GM18520 (cell line): ENCODE measurements around the gene PAX3.
A peak's percentile ranks its signal among the peaks of the same experiment; 100 is the strongest.

ENCODE experiments used
- ATAC-seq: cut with Tn5 transposase; IDR thresholded peaks from one replicate; pipeline ENCODE4 v1.9.1; 2021; ENCODE audit not compliant: unreplicated experiment

Gene PAX3

GRCh38 chr2:222272446-222273015 is 26.3 kb downstream of the PAX3 start:
- ATAC-seq, result no peak

GRCh38 chr2:222271854-222272253 is 26.9 kb downstream of the PAX3 start:
- ATAC-seq, result no peak

DNA sequence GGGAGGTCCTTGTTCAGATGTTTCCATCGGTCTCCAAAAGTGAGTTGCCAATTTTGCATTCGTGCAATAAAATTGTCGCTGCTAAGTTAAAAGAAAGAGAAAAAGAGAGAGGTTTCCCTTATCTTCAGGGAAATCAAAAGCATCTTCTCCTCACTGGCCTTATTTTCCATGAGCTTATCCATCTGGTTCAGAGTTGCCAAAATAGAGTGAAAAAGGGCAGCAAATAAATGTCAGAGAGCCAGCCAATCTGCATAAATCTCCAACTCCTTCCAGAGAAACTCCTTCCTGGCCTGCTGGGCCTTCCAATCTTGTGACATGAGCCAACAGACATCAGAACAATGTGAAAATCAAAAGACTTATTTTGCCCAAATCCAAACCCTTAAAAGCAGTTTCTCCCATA is 28.4 kb downstream of the PAX3 start:
- no peak for ATAC-seq

DNA sequence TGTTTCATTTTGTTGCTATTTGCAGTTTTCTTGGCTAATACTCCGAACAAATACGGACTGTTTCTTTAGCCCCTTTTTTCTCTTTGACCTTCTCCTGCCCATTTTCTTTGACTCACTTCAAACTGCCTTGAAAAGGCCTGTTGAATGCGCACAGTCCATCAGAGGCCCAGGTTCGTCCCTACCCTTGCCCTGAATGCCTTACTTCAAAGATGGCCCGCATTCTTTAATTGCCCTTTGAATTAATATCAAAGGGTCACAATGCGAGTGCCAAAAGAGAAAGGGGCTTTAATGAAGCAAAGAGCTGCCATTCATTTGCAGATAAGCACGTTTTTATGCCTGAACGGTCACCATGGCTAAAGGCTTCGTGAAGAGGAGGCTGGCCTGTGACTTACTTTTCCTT is 29.7 kb downstream of the PAX3 start:
- ATAC-seq, result no peak

DNA sequence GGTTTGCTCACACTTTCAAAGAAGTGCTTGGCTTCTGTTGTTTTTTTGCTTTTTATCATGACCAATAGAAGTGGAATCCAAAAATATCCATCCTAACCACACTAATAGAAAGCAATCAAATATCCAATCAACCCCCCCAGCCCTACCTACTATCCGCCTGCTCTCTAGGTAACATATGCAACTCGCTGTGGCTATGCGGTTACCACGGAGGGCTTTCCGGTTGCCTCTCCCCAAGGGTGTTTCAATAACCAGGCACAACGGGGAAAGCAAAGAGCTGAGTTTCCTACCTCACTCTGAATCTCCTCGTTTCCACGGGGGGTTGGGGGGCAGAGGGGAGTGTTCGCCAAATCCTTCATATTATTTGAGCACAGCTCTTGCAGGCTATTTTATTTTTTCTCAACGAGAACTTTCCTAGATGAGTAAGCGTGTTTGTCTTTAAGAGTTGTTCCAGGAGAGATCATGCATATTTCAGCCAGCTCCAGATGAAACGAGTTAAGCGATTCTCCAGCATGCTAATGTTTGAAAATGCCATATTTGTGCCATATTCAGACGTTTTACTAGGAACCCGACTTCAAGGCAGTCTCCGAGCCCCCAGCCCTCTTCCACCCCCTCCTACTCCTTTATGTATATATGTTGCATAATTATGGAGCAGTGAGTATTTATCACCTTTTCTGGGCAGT is 30.3 kb downstream of the PAX3 start:
- ATAC-seq, result no peak

DNA sequence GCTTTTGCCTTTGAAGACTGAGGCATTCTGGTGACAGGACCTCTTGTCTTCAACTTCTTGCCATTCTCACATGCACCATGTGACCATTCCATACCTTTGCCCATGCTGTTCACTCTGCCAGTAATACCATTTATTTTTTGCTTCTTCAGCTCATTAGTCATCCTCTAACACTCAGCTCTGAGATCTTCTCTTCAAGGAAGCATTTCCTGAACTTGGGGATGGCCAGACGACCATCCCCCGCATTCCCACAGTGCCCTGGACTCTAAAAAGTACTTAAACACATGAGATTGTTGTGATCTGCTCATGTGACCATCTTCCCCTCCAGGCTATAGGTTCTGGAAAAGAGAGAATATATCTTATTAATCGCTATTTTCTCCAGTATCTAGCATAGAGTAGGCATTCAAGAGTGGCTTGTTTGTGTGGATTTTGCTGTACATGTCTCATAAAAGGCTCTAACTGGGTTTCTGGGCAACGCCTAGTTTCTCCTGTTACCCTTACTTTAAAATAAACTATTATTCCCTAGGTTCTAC is 33.9 kb downstream of the PAX3 start:
- ATAC-seq, result no peak

DNA sequence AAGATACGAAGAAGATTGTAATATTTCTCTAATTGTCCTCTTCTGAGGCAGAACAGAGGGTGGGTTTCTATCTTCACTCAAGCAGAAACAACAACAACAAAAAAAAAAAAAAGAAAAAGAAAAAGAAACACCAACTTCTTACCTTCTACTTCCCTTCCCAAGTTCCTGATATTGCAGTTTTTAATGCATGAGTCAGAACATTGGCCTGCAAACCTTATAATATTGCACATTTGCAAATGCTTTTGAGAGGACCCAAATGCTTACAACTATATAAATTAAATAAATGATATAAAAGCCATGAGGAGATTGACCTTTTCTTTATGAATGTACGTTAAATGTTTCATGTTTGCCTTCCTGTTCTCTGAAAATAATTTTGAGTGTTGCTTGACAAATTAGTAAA is 37.3 kb downstream of the PAX3 start:
- ATAC-seq, result no peak

DNA sequence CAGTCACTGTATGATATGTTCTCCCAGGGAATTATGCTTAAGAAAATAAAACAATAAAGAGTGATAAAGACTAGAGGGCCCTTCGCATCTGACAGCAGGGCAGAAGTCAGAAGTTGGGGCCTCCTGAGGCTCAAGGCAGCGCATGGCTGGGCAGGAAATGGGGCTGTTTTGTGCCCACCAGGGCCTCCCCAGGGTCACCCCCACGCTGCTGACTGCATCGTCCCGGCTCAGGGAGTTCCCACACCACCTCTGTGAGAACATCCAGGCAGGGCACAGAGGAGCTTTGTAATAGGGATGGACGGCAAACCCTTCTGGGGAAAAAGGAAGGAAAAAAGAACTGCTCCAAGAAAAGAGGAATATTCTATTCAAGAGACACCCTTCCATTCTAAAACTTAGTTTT is 41.2 kb downstream of the PAX3 start:
- no peak for ATAC-seq

DNA sequence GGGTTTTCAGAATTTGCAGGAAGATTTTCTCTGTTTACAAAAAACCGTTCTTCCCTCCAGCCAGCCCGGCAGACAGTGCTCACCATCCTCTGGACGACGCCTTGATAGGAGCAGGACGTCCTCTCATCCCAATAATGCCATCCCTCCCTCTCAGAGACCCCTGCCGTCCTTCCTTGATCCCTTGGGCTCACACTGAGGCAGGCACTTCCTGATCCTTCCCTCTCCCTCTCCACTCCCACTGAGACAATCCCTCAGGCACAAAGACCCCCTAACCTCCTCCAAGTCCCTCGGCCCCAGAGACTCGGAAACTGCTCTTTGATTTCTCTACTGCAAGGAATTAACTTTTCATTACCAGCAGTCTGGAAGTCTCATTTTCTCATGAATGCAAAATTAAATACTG is 42.5 kb downstream of the PAX3 start:
- no peak for ATAC-seq

DNA sequence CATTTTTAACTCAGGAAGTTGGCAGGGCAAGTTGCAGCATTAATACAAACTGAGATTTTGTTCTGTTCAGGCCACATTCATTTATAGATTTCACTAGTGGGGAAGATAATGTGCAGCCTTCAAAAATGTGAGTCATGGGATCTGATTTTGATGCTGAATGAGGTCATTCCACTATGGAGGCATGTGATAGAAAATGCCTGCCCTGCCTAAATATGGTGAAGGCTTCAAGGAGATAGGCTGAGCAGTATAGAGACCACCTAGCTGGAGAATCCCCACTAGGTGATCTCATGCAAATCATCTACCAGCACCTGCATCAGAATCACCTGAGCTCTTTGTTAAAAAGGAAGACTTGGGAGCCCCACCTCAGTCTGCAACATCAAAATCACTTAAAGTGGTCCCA is 43.7 kb downstream of the PAX3 start:
- ATAC-seq, result no peak

- no peak for ATAC-seq
Measured at GRCh38 chr2:222250313-222250712, 48.5 kb downstream of the PAX3 start.

GRCh38 chr2:222249444-222249843 is 49.4 kb downstream of the PAX3 start:
- no peak for ATAC-seq

GRCh38 chr2:222248818-222249217 is 50.0 kb downstream of the PAX3 start:
- no peak for ATAC-seq

- ATAC-seq, result no peak
Measured at GRCh38 chr2:222248256-222248655, 50.5 kb downstream of the PAX3 start.

DNA sequence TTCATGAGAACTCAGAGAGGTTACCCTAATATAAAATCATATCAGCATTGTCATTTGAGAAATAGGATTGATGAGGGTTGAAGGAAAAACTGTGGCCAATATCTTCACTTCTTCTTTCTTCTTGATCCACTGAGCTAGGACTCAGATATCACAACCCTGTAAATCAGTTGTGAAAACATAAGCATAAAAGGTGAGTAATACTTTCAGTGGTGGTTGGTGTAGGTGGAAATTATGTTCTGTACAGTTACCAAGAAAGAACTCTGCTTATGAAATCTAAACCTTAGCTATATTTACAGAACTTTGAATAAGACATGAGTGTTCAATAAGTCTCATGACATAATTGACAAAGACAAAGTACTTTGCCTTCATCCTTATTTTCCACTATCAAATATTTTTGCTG is 56.3 kb downstream of the PAX3 start:
- peak; percentile 70 for ATAC-seq

- ATAC-seq, result no peak
Measured at GRCh38 chr2:222241128-222241870, 57.5 kb downstream of the PAX3 start.

DNA sequence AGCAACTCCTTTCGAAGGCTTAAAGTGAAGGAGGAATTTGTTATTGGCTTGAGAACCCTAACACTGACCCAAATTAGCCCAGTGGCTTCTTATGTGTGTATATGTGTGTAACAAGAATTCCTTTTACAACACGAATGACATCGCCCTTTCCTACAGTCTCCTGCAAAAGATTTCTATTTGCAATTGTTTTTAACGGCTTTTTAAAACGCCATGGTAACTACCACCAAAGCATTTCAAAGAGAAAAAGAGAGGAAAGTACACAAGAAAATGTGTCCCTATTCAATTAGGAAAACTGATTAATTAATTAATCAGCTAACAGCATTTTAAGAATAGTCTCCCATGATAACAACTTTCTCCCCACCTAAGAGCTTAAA is 58.1 kb downstream of the PAX3 start:
- ATAC-seq, result no peak

DNA sequence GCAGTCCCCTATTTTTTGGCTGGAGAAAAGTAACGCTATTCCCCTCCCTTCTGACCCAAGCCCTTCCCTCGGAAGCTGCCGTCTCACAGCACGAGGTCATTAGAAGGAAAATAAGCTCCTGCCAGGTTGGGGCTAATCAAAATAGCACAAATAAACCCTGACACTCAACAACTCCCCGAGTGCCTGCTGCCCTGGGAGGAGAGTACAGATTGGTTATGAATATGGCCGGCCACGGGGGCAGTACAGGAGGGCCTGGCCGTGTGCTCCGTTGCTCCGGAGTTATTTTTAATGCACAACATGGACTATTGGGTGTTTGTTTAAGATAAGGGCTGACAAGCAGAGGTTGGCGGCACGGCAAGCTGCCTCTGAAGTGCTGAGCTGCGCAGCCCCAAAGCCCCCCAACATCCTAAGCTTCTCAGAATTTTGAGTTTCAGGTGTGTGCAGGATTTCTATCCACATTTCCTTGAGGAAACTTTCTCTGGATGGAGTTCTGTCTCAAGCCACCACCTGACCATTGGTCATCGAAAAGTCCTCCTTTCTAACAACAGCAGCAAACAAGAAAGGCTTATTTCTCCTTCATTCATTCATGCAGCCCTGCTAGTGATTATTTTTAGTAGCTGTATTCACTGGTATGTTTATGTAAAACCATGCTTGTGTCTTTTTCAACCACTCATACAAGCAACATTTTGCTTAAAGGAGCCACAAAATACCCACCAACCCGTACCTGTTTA is 58.7 kb downstream of the PAX3 start:
- no peak for ATAC-seq

GRCh38 chr2:222239091-222239490 is 59.7 kb downstream of the PAX3 start:
- no peak for ATAC-seq

- ATAC-seq, result no peak
Measured at GRCh38 chr2:222238072-222238471, 60.7 kb downstream of the PAX3 start.

DNA sequence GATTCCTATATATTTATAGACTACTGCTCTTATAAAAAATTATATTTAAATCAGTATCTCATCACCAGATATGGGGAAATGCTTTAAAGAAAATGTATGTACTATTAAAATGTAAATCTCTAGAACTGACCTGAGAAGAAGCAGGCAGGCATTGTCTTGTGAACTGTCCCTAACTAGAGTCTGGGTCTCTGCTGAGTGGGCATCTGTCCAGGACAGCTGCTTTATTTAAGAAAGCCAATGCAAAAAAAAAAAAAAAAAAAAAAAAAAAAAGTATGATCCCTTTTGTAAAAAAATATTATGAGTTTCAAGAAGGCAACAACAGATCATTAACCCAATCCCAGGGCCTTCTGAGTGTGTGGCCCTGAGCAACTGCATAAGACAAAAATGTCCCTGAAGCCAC is 66.0 kb downstream of the PAX3 start:
- no peak for ATAC-seq

DNA sequence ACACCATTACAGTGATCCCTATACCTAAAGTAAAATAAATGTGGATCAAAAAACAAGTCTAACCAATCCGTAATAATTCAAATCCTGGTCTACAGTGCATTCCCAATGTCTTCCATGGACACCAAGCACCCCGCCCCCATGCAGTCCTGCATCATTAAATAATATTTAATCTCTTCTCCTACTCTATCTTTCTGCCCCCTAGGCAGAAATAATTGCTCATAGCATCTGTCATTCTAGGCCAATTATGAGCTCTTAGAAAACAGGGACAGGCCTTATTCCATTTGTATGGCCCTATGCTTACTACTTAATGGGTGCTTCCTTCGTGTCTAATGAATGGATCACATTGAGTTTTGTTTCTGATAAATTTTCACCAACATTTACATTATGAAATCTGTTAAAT is 66.4 kb downstream of the PAX3 start:
- ATAC-seq, result no peak
